ENCODE results near the gene RYR1.

Gene RYR1

DNA sequence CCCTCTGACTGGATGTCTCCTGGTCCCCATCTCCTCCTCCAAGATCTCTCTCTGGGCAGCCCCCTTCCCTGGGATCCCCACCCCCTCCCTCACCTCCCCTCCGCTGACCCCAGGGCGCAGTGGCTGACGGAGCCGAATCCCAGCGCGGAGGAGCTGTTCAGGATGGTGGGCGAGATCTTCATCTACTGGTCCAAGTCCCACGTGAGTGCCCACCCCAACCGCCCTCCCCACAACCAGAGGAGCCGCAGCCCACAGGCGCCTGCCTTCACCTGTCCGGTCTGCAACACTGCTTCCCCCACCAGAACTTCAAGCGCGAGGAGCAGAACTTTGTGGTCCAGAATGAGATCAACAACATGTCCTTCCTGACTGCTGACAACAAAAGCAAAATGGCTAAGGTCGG, 89.4 kb downstream of the RYR1 start:
- no peak overlapping the region for H3K27ac ChIP-seq
- TF ChIP-seq CTCF (conservative IDR thresholded peaks at IDR 0.05): no peak

DNA sequence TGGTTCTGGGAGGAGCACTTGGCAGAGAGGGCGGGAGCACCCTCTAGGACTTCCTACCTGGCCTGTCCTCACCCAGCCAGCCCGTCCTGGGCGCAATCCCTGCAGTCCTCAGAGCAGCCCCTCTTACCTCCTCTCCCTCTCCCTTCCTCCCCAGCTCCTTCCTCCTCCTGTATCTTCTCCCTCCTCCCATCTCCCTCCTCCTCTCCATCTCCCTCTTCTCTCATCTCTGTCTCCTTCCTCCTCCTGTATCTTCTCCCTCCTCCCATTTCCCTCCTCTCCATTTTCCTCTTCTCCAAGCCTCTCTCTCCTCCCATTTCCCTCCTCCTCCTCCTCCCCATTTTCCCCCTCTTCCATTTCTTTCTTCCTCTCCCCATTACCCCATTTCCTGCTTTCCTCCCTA, 89.8 kb downstream of the RYR1 start:
- no peak for TF ChIP-seq CTCF (conservative IDR thresholded peaks at IDR 0.05)
- H3K27ac ChIP-seq: no peak overlapping the region

DNA sequence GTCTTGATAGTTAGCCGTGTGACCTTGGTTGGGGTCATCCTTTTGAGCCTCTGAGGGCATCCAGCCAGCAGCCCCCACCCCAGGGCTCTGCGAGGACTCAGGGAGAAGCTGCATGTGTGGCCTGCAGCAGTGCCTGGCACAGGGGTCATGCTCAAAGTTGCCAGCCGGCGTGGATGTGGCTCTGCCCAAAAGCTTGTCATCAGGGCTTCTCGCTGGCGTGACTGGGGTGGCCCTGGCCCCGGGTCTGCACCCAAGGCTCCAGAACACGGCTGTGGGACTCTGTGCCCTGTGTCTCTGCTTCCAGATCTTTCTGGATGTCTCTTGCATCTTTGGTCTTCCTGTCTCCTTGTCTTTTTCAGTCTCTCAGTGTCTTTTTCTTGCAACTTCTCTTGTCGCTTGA, 90.9 kb downstream of the RYR1 start:
- H3K27ac ChIP-seq: no peak overlapping the region

DNA sequence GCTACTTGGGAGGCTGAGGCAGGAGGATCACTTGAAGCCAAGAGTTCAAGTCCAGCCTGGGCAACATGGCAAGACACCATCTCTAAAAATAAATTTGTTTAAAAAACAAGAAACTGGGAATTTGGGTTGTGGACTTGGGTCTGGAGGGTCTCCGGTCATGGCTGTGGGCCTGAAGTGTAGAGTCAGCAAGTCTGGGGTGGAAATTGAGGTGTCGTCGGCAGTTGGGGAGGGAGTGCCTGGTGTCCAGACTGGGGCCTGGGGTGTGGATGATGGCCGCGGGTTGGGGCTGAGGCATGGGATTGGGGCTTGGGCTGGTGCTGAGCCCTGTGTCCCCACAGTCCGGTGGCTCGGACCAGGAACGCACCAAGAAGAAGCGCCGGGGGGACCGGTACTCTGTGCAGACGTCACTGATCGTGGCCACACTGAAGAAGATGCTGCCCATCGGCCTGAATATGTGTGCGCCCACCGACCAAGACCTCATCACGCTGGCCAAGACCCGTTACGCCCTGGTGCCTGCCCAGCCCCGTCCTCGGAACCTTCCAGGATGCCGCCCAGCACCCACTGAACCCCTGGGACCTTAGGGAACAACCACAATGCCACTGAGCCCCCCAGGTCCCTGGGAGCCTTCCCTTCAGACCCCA, 91.6 kb downstream of the RYR1 start:
- no peak overlapping the region for H3K27ac ChIP-seq
- TF ChIP-seq CTCF (conservative IDR thresholded peaks at IDR 0.05): no peak

More for the DNA sequence above, 90.9 kb downstream of the RYR1 start:
- no peak for TF ChIP-seq CTCF (conservative IDR thresholded peaks at IDR 0.05)

GRCh38 chr19:38526430-38526829, 92.9 kb downstream of the RYR1 start:
- no peak overlapping the region for H3K27ac ChIP-seq
- no peak for TF ChIP-seq CTCF (conservative IDR thresholded peaks at IDR 0.05)

DNA sequence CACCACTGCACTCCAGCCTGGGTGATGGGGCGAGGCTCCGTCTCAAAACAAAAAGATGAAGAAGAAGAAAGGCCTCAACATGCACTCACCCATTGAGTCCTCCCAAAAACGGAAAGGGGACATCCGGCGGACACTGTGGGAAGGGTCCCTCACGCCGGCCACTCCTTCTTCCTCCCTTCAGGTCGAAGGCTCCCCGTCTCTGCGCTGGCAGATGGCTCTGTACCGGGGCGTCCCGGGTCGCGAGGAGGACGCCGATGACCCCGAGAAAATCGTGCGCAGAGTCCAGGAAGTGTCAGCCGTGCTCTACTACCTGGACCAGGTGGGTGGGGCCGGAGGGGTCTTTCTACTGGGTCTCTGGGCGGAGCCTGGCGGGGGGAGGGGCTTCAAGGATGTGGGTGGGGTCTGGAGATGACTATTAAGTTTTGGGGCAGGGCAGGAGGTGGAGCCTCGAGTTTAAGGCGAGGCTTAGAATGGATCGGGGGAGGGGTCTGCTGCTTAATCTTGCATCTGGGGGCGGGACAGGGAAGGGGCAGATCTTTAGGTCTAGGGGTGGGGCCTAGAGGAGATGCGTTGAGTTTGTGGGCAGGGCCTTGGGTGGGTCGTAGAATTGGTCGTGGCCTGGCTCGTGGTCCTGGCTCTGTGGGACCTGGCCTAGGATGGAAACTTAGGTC, 94.1 kb downstream of the RYR1 start:
- TF ChIP-seq CTCF (conservative IDR thresholded peaks at IDR 0.05): no peak
- H3K27ac ChIP-seq: no peak overlapping the region

GRCh38 chr19:38528213-38528755, 94.8 kb downstream of the RYR1 start:
- no peak for TF ChIP-seq CTCF (conservative IDR thresholded peaks at IDR 0.05)
- no peak overlapping the region for H3K27ac ChIP-seq

Measured in VCaP (cell line).